Sigmoid colon (tissue), 4 donors: ENCODE results near the gene XPNPEP2.

Experiments
- CTCF ChIP-seq, 4 experiments: fragments of 450-650 bp in 3 of 4; fragments of 200-600 bp in 1 of 4; IDR thresholded peaks; one replicate each; pipeline ENCODE4 v1.5.1; 2016 to 2019; ENCODE audit warnings: antibody characterized with exemption in 4 of 4, mild to moderate bottlenecking in 3 of 4, moderate library complexity in 2 of 4
- POLR2AphosphoS5 ChIP-seq, 4 donors: sonication (generic); formaldehyde crosslinking; IDR thresholded peaks; one replicate each; pipeline ENCODE4 v1.6.1; 2017; ENCODE audit warnings: antibody characterized with exemption in 4 of 4

DNA sequence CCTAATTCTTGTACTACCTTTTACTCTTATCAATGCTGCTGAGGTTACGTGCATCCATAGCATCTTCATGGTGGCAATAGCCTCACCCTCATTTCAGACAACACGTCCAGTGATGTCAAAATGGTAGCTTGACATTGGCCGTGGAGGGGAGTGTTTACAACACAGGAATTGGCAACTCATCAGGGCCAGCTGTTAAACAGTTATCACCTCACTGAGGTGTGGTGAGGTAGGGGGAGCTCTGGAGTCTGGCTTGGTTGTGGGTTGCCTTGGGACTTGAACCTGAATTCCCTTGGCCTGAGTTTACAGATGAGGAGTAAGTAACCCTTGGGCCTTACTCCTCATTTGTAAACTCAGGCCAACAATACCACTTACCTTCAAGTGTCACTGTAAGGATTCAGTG, 51.4 kb downstream of the XPNPEP2 start:
- TF ChIP-seq CTCF (IDR thresholded peaks at IDR 0.05), result no peak
- TF ChIP-seq POLR2AphosphoS5 (IDR thresholded peaks at IDR 0.05), result no peak
